Endothelial cell of umbilical vein (primary cell): ENCODE results near the gene RASGRP4.

Experiments
- EZH2 ChIP-seq: IDR thresholded peaks from 2 replicates; pipeline ENCODE4 v1.6.1; 2012; ENCODE audit warnings: borderline replicate concordance, low read depth, mild to moderate bottlenecking, moderate library complexity, low read length, inconsistent platforms; ENCODE audit not compliant: severe bottlenecking
- FOS ChIP-seq: IDR thresholded peaks from 2 replicates; pipeline ENCODE4 v1.6.1; 2011; ENCODE audit warnings: mild to moderate bottlenecking, low read length, moderate library complexity, borderline replicate concordance; ENCODE audit not compliant: insufficient read depth
- JUN ChIP-seq: IDR thresholded peaks from 2 replicates; pipeline ENCODE4 v1.6.1; 2011; ENCODE audit warnings: borderline replicate concordance, low read depth; ENCODE audit not compliant: insufficient read length, insufficient read depth
- TF ChIP-seq, protein P1 (sequence below), 2 donors: IDR thresholded peaks; 1 replicate in 1 of 2; 2 replicates in 1 of 2; pipeline ENCODE4 v1.5.1; 2011; ENCODE audit warnings: low read length in 2 of 2, mild to moderate bottlenecking in 2 of 2, moderate library complexity in 2 of 2, control low read depth in 1 of 2, inconsistent platforms in 1 of 2, low read depth in 1 of 2; ENCODE audit not compliant: insufficient read depth in 1 of 2; ENCODE audit errors: extremely low read depth in 1 of 2

GRCh38 chr19:38417544-38418506, 8.2 kb downstream of the RASGRP4 start:
- TF ChIP-seq FOS = no peak
- no peak for TF ChIP-seq JUN
- no peak for TF ChIP-seq EZH2
- TF ChIP-seq, protein P1, sequence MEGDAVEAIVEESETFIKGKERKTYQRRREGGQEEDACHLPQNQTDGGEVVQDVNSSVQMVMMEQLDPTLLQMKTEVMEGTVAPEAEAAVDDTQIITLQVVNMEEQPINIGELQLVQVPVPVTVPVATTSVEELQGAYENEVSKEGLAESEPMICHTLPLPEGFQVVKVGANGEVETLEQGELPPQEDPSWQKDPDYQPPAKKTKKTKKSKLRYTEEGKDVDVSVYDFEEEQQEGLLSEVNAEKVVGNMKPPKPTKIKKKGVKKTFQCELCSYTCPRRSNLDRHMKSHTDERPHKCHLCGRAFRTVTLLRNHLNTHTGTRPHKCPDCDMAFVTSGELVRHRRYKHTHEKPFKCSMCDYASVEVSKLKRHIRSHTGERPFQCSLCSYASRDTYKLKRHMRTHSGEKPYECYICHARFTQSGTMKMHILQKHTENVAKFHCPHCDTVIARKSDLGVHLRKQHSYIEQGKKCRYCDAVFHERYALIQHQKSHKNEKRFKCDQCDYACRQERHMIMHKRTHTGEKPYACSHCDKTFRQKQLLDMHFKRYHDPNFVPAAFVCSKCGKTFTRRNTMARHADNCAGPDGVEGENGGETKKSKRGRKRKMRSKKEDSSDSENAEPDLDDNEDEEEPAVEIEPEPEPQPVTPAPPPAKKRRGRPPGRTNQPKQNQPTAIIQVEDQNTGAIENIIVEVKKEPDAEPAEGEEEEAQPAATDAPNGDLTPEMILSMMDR (IDR thresholded peaks at IDR 0.05; ENCODE audit: extremely low read depth in 1 of 2, insufficient read depth in 1 of 2, low read depth in 1 of 2, low read length in 2 of 2) = no peak
